Cerebellar cortex (tissue), 1 donor: ENCODE results near the gene YBX1.
A peak's percentile ranks its signal among the peaks of the same experiment; 100 is the strongest.

Experiments used
- DNase-seq: peaks from one replicate; pipeline ENCODE4 v3.0.0-alpha.2; 2015; ENCODE audit warnings: low spot score

The YBX1 gene

GRCh38 chr1:42734201-42735035 lies 52.2 kb downstream of the YBX1 start:
- DNase-seq: no peak

GRCh38 chr1:42735056-42735455 lies 52.8 kb downstream of the YBX1 start:
- DNase-seq: no peak

GRCh38 chr1:42735477-42736105 lies 53.4 kb downstream of the YBX1 start:
- no peak for DNase-seq

GRCh38 chr1:42736152-42736551 lies 53.9 kb downstream of the YBX1 start:
- DNase-seq: no peak

- DNase-seq: no peak
Observed at GRCh38 chr1:42736571-42737200, 54.5 kb downstream of the YBX1 start.

- peak; percentile 59 for DNase-seq
Observed at GRCh38 chr1:42737257-42737656, 55.0 kb downstream of the YBX1 start.

- no peak for DNase-seq
Observed at GRCh38 chr1:42737986-42738677, 55.9 kb downstream of the YBX1 start.

- DNase-seq: no peak
Observed at GRCh38 chr1:42738678-42739226, 56.5 kb downstream of the YBX1 start.

GRCh38 chr1:42739753-42740700 lies 57.8 kb downstream of the YBX1 start, which contains the start of gene CLDN19:
Gene CLDN19, minus strand, starts transcription at chr1:42740236. Its CDS starts 173 bp downstream, at chr1:42740063.
- DNase-seq: no peak

- DNase-seq: no peak
Observed at GRCh38 chr1:42740851-42741580, 58.8 kb downstream of the YBX1 start.

GRCh38 chr1:42741706-42742105 lies 59.5 kb downstream of the YBX1 start:
- DNase-seq: no peak

GRCh38 chr1:42742141-42742540 lies 59.9 kb downstream of the YBX1 start:
- DNase-seq: no peak

- DNase-seq: no peak
Observed at GRCh38 chr1:42742617-42743316, 60.5 kb downstream of the YBX1 start.

- no peak for DNase-seq
Observed at GRCh38 chr1:42743317-42744147, 61.3 kb downstream of the YBX1 start.

GRCh38 chr1:42744148-42744413 lies 61.9 kb downstream of the YBX1 start:
- no peak for DNase-seq

- DNase-seq: peak; percentile 61
Observed at GRCh38 chr1:42745851-42746250, 63.6 kb downstream of the YBX1 start.

- DNase-seq: no peak
Observed at GRCh38 chr1:42746436-42747105, 64.4 kb downstream of the YBX1 start.

- DNase-seq: peak; percentile 30
Observed at GRCh38 chr1:42747125-42747524, 64.9 kb downstream of the YBX1 start.
